ENCODE results near the gene NKX6-2.
"Not testable (repeated sequence)": the region's sequence is repeated elsewhere in the genome, so short reads cannot be mapped to it uniquely, and the experiment has no call there.

The NKX6-2 gene

GRCh38 chr10:132758865-132759264 is 27.1 kb downstream of the NKX6-2 start:
- no peak for DNase-seq (ENCODE audit: low read depth in 2 of 2, low spot score in 1 of 2)

GRCh38 chr10:132757171-132757570 is 28.8 kb downstream of the NKX6-2 start:
- DNase-seq (ENCODE audit: low read depth in 2 of 2, low spot score in 1 of 2) = no peak

- DNase-seq (ENCODE audit: low read depth in 2 of 2, low spot score in 1 of 2) = no peak
These were observed 29.4 kb downstream of the NKX6-2 start for GRCh38 chr10:132756591-132756990.

GRCh38 chr10:132755166-132755711 is 30.7 kb downstream of the NKX6-2 start:
- no peak for DNase-seq (ENCODE audit: low read depth in 2 of 2, low spot score in 1 of 2)

- DNase-seq (ENCODE audit: low read depth in 2 of 2, low spot score in 1 of 2) = no peak
These were observed 31.9 kb downstream of the NKX6-2 start for GRCh38 chr10:132754071-132754470.

- no peak for DNase-seq (ENCODE audit: low read depth in 2 of 2, low spot score in 1 of 2)
These were observed 32.4 kb downstream of the NKX6-2 start for GRCh38 chr10:132753596-132753995.

GRCh38 chr10:132752961-132753360 is 33.0 kb downstream of the NKX6-2 start:
- DNase-seq (ENCODE audit: low read depth in 2 of 2, low spot score in 1 of 2) = no peak

- no peak for DNase-seq (ENCODE audit: low read depth in 2 of 2, low spot score in 1 of 2)
These were observed 33.6 kb downstream of the NKX6-2 start for GRCh38 chr10:132752378-132752777.

- DNase-seq (ENCODE audit: low read depth in 2 of 2, low spot score in 1 of 2) = no peak
These were observed 35.0 kb downstream of the NKX6-2 start for GRCh38 chr10:132750936-132751335.

- no peak for DNase-seq (ENCODE audit: low read depth in 2 of 2, low spot score in 1 of 2)
These were observed 36.6 kb downstream of the NKX6-2 start for GRCh38 chr10:132749371-132749795.

- DNase-seq (ENCODE audit: low read depth in 2 of 2, low spot score in 1 of 2) = no peak
These were observed 37.2 kb downstream of the NKX6-2 start for GRCh38 chr10:132748545-132749370.

GRCh38 chr10:132748135-132748534 is 37.8 kb downstream of the NKX6-2 start:
- DNase-seq (ENCODE audit: low read depth in 2 of 2, low spot score in 1 of 2) = no peak

GRCh38 chr10:132746801-132747625 is 38.9 kb downstream of the NKX6-2 start:
- no peak for DNase-seq (ENCODE audit: low read depth in 2 of 2, low spot score in 1 of 2)

GRCh38 chr10:132746386-132746785 is 39.6 kb downstream of the NKX6-2 start:
- no peak for DNase-seq (ENCODE audit: low read depth in 2 of 2, low spot score in 1 of 2)

GRCh38 chr10:132745971-132746370 is 40.0 kb downstream of the NKX6-2 start:
- no peak for DNase-seq (ENCODE audit: low read depth in 2 of 2, low spot score in 1 of 2)

- DNase-seq (ENCODE audit: low read depth in 2 of 2, low spot score in 1 of 2) = no peak
These were observed 40.4 kb downstream of the NKX6-2 start for GRCh38 chr10:132745511-132745910.

GRCh38 chr10:132744839-132745238 is 41.1 kb downstream of the NKX6-2 start:
- DNase-seq (ENCODE audit: low read depth in 2 of 2, low spot score in 1 of 2) = no peak

GRCh38 chr10:132743925-132744490 is 41.9 kb downstream of the NKX6-2 start:
- DNase-seq (ENCODE audit: low read depth in 2 of 2, low spot score in 1 of 2) = no peak

- DNase-seq (ENCODE audit: low read depth in 2 of 2, low spot score in 1 of 2) = not testable (repeated sequence)
These were observed 42.6 kb downstream of the NKX6-2 start for GRCh38 chr10:132743196-132743924.

- no peak for DNase-seq (ENCODE audit: low read depth in 2 of 2, low spot score in 1 of 2)
These were observed 43.1 kb downstream of the NKX6-2 start for GRCh38 chr10:132742837-132743194.

All from stimulated activated CD8-positive, alpha-beta memory T cell treated with anti-CD3 and anti-CD28 coated beads, Interleukin-4, amount 100 ng/mL, for 4 hours (primary cell).